ENCODE data around the gene CGN. TPM values are rescaled to one million over a fixed set of nuclear protein-coding genes. Genes with fewer than 3 reads are reported as not detected.

Gene CGN
- total RNA-seq, 1 experiment from 2014 or later: 30.9 TPM

GRCh38 chr1:151547900-151548230 lies 36.7 kb downstream of the CGN start:
- no CpG with 5 or more reads among the region's 3 CpGs for WGBS (ENCODE audit: extremely low coverage, insufficient read length, low lambda C conversion rate)
- no peak overlapping the region for H3K4me2 ChIP-seq (ENCODE audit: insufficient read depth, insufficient read length, low read length)
- peaks cover 30 to 34% of the 10 kb centered on the region in 2 experiments for H3K4me1 Mint-ChIP-seq

More at GRCh38 chr1:151547900-151548230, 36.7 kb downstream of the CGN start:
- Histone ChIP-seq H2BK20ac (ENCODE audit: low read depth, low read length, poor library complexity, severe bottlenecking) (no peak overlapping the region), H3K23ac (ENCODE audit: insufficient read length, low read depth, low read length) (no peak overlapping the region), H4K91ac (ENCODE audit: insufficient read length, low read depth, low read length) (no peak overlapping the region), H2AFZ (ENCODE audit: low read length) (no peak overlapping the region), H3K9me3 (ENCODE audit: control insufficient read depth, low read depth, low read length) (no peaks in the 10 kb centered on the region), H3K18ac (ENCODE audit: insufficient read length, low read depth, low read length) (no peak overlapping the region), H3K79me2 (ENCODE audit: insufficient read depth, low read length) (no peaks in the 10 kb centered on the region), H3K4ac (ENCODE audit: low read depth, low read length) (no peak overlapping the region), H4K5ac (ENCODE audit: insufficient read length, low read depth, low read length) (no peak overlapping the region), H3K9ac (ENCODE audit: extremely low read depth, insufficient read length, low read length) (no peak overlapping the region), H2AK5ac (ENCODE audit: insufficient read length, low read length) (no peak overlapping the region), H4K20me1 (ENCODE audit: control insufficient read depth, insufficient read depth, insufficient read length) (no peaks in the 10 kb centered on the region), H3K23me2 (ENCODE audit: insufficient read length, low read depth, low read length, poor library complexity, severe bottlenecking) (no peaks in the 10 kb centered on the region), H2BK15ac (ENCODE audit: low read depth, low read length) (no peak overlapping the region), H3K79me1 (ENCODE audit: insufficient read depth, low read depth, low read length, poor library complexity, severe bottlenecking) (peaks cover 1% of the 10 kb centered on the region), H2BK120ac (ENCODE audit: low read depth, low read length, poor library complexity, severe bottlenecking) (no peak overlapping the region), H3K27me3 (ENCODE audit: insufficient read depth, low read length) (no peaks in the 10 kb centered on the region), H2BK12ac (ENCODE audit: insufficient read length, low read depth, low read length) (no peak overlapping the region), H2BK5ac (ENCODE audit: insufficient read length, low read length) (no peak overlapping the region), H3K4me1 (ENCODE audit: insufficient read depth, low read length) (peaks cover 8% of the 10 kb centered on the region; the same call in 1 of the 2 replicates), H3K14ac (ENCODE audit: insufficient read depth, low read length) (no peak overlapping the region), H3K56ac (ENCODE audit: insufficient read length, low read depth, low read length) (no peak overlapping the region), H3T11ph (ENCODE audit: low read length) (no peak overlapping the region), H3K27ac (ENCODE audit: insufficient read length, low read depth, low read length) (no peak overlapping the region), H4K8ac (replicated peaks; ENCODE audit: insufficient read length, low read depth, low read length) (no peak overlapping the region)
- no peaks in the 10 kb centered on the region for H3K9me3 Mint-ChIP-seq
- no peaks in the 10 kb centered on the region for H3K27me3 Mint-ChIP-seq (ENCODE audit: low read depth)
- no peak for DNase-seq
- no peak overlapping the region for H3K4me3 Mint-ChIP-seq
- no peak for TF ChIP-seq CTCF (conservative IDR thresholded peaks at IDR 0.05)
- H3K27ac Mint-ChIP-seq: peak overlapping the region in 2 of 3 experiments; percentile 94 to 97; a peak in 5 of 7 replicates
- peaks cover 1 to 6% (median 6%) of the 10 kb centered on the region in 3 experiments; a peak in 4 of 7 replicates for H3K36me3 Mint-ChIP-seq (ENCODE audit: insufficient read depth in 1 of 3, low read depth in 3 of 3)
